Measurements from ENCODE around the gene PPIG. TPM values are rescaled to one million over a fixed set of nuclear protein-coding genes. Genes with fewer than 3 reads are reported as not detected.
"Not testable (repeated sequence)": the region's sequence is repeated elsewhere in the genome, so short reads cannot be mapped to it uniquely, and the experiment has no call there.

PPIG gene
- total RNA-seq, 1 donor from 2014 or later: 14.7 TPM

DNA sequence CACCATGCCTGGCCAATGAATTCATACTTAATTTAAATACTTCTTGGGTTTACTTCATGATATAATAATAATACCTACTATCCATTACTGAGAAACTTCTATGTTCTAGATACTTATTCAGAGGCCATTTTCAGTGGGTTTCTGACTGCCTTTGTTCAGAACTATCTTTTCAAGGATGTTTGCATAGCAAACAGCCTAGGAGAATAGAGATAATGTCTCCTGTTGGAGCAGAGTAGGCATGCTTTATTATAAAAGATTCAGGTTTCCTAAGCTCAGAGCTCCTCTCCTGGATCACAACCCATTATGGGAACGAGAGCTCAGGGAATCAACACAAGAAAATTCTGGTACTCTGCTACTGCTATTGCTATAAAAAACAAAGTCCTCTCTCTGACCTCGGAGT lies 21.6 kb upstream of the PPIG start:
- Histone ChIP-seq H3K27me3 (ENCODE audit: control insufficient read depth, insufficient read depth, low read length) (no peaks in the 10 kb centered on the region), H3K36me3 (ENCODE audit: control insufficient read depth, insufficient read depth, low read length) (no peaks in the 10 kb centered on the region), H3K4me3 (ENCODE audit: low read depth, low read length) (no peak overlapping the region)
- FAIRE-seq (no peak), DNase-seq (ENCODE audit: low read depth) (no peak)
- no peak for TF ChIP-seq CTCF (IDR thresholded peaks at IDR 0.05; ENCODE audit: insufficient read depth, low read length, severe bottlenecking)

- no peak overlapping the region for H3K4me3 ChIP-seq (ENCODE audit: low read depth, low read length)
- no peak for TF ChIP-seq CTCF (IDR thresholded peaks at IDR 0.05; ENCODE audit: insufficient read depth, low read length, severe bottlenecking)
- H3K36me3 ChIP-seq (ENCODE audit: control insufficient read depth, insufficient read depth, low read length): no peaks in the 10 kb centered on the region
- no peaks in the 10 kb centered on the region for H3K27me3 ChIP-seq (ENCODE audit: control insufficient read depth, insufficient read depth, low read length)
- FAIRE-seq (no peak), DNase-seq (ENCODE audit: low read depth) (peak; percentile 44)
These were observed 18.5 kb upstream of the PPIG start for GRCh38 chr2:169565686-169566085.

GRCh38 chr2:169569948-169570347 lies 14.2 kb upstream of the PPIG start:
- Histone ChIP-seq H3K27me3 (ENCODE audit: control insufficient read depth, insufficient read depth, low read length) (no peaks in the 10 kb centered on the region), H3K36me3 (ENCODE audit: control insufficient read depth, insufficient read depth, low read length) (no peaks in the 10 kb centered on the region), H3K4me3 (ENCODE audit: low read depth, low read length) (no peak overlapping the region)
- TF ChIP-seq CTCF (IDR thresholded peaks at IDR 0.05; ENCODE audit: insufficient read depth, low read length, severe bottlenecking): no peak
- DNase-seq (ENCODE audit: low read depth) (no peak), FAIRE-seq (no peak)

DNA sequence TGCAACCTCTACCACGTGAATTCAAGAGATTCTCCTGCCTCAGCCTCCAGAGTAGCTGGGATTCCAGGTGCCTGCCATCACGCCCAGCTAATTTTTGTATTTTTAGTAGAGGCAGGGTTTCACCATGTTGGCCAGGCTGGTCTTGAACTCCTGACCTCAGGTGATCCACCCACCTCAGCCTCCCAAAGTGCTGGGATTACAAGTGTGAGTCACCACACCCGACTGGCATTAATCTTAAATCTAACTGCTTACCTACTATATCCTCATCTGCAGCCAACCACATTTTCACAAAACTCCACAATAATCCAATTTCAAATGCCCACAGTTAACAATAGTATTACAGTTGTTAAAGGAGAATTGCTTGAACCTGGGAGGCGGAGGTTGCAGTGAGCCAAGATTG lies 13.4 kb upstream of the PPIG start:
- not testable (repeated sequence) for H3K4me3 ChIP-seq (ENCODE audit: low read depth, low read length); H3K36me3 ChIP-seq (ENCODE audit: control insufficient read depth, insufficient read depth, low read length); FAIRE-seq; H3K27me3 ChIP-seq (ENCODE audit: control insufficient read depth, insufficient read depth, low read length); DNase-seq (ENCODE audit: low read depth)

GRCh38 chr2:169571571-169571970 lies 12.6 kb upstream of the PPIG start:
- FAIRE-seq (no peak), DNase-seq (ENCODE audit: low read depth) (no peak)
- no peak overlapping the region for H3K4me3 ChIP-seq (ENCODE audit: low read depth, low read length)
- no peaks in the 10 kb centered on the region for H3K27me3 ChIP-seq (ENCODE audit: control insufficient read depth, insufficient read depth, low read length)
- no peak for TF ChIP-seq CTCF (IDR thresholded peaks at IDR 0.05; ENCODE audit: insufficient read depth, low read length, severe bottlenecking)
- no peaks in the 10 kb centered on the region for H3K36me3 ChIP-seq (ENCODE audit: control insufficient read depth, insufficient read depth, low read length)

- Histone ChIP-seq H3K36me3 (ENCODE audit: control insufficient read depth, insufficient read depth, low read length) (no peaks in the 10 kb centered on the region), H3K4me3 (ENCODE audit: low read depth, low read length) (no peak overlapping the region), H3K27me3 (ENCODE audit: control insufficient read depth, insufficient read depth, low read length) (no peaks in the 10 kb centered on the region)
- no peak for TF ChIP-seq CTCF (IDR thresholded peaks at IDR 0.05; ENCODE audit: insufficient read depth, low read length, severe bottlenecking)
- FAIRE-seq: no peak
- no peak for DNase-seq (ENCODE audit: low read depth)
These were observed 12.0 kb upstream of the PPIG start for GRCh38 chr2:169572189-169572588.
